ENCODE results near the gene LZTR1. TPM values are rescaled to one million over a fixed set of nuclear protein-coding genes. Genes with fewer than 3 reads are reported as not detected.

The LZTR1 gene
- total and polyA plus RNA-seq, 2 of the 8 experiments (the other 6 are each of a cell fraction or from before 2014, with no cell fraction given) = 22.3 to 31.0 TPM

DNA sequence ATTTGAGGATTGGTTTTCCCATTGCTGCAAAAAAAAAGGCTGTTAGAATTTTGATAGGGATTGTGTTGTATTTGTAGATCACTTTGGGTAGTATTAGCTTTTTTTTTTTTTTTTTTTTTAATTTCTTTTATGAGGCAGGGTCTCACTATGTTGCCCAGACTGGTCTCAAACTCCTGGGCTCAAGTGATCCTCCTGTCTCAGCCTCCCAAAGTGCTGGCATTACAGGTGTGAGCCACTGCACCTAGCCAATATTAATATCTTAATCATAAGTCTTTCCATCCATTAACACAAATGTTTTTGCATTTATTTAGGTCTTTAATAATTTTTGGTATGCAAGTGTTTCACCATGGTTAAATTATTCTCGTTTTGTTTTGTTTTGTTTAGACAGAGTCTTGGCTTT lies 38.1 kb upstream of the LZTR1 start:
- POLR2A ChIA-PET (ENCODE audit: partially characterized antibody) = no interaction called here
- no peaks in the 10 kb centered on the region for H3K23me2 ChIP-seq (ENCODE audit: low read depth, low read length)
- peaks cover 33 to 46% of the 10 kb centered on the region in 2 experiments for H4K20me1 ChIP-seq (replicated peaks in 1 of 2; ENCODE audit: control insufficient read depth in 1 of 2, insufficient read depth in 2 of 2, low read length in 2 of 2)
- FAIRE-seq = no peak
- H3K18ac ChIP-seq (ENCODE audit: extremely low read depth, low read length) = no peak overlapping the region
- H3K4me2 ChIP-seq (ENCODE audit: insufficient read depth in 1 of 2, low read depth in 2 of 2, low read length in 2 of 2) = no peak overlapping the region
- no peak overlapping the region for H3K23ac ChIP-seq (ENCODE audit: insufficient read length)
- no peaks in the 10 kb centered on the region for H3K9me3 ChIP-seq (ENCODE audit: insufficient read depth in 2 of 2, low read depth in 1 of 2, low read length in 1 of 2)
- H2BK20ac ChIP-seq (ENCODE audit: low read length) = no peak overlapping the region
- H3K4me3 ChIP-seq (ENCODE audit: extremely low read depth in 1 of 4, insufficient read depth in 2 of 4, low read depth in 3 of 4, low read length in 4 of 4) = no peak overlapping the region
- no peak overlapping the region for H2BK5ac ChIP-seq (ENCODE audit: low read depth, low read length)
- WGBS, 2 experiments (ENCODE audit: extremely low coverage in 1 of 2, insufficient coverage in 1 of 2, insufficient read length in 1 of 2, insufficient replicate concordance in 2 of 2, low coverage in 1 of 2, low lambda C conversion rate in 2 of 2, missing lambda C conversion rate in 1 of 2) = 92% methylated on average over 1 of the region's 1 CpG; no CpG with 5 or more reads in 1 of the 2 experiments
- no peak overlapping the region for H3K14ac ChIP-seq (ENCODE audit: insufficient read length)
- CTCF ChIA-PET (ENCODE audit: partially characterized antibody) = interaction anchor here (0.7 to 1.7 kb wide), 2 partner anchors 11 to 139 kb away, joined by 3 to 6 read pairs; no protein-coding TSS in a partner anchor
- H3K36me3 ChIP-seq (ENCODE audit: control insufficient read depth in 2 of 4, insufficient read depth in 4 of 4, low read length in 3 of 4) = peaks cover 0 to 4% (median 0%) of the 10 kb centered on the region in 4 experiments; a peak in 2 of 8 replicates
- H2BK15ac ChIP-seq (ENCODE audit: low read length) = no peak overlapping the region
- no peak overlapping the region for H2AFZ ChIP-seq (ENCODE audit: low read length)
- peaks cover 11% of the 10 kb centered on the region for H3K79me1 ChIP-seq (ENCODE audit: low read depth, low read length)
- no peak overlapping the region for H3K4ac ChIP-seq (replicated peaks; ENCODE audit: insufficient read length, low read depth, low read length)
- H4K8ac ChIP-seq (ENCODE audit: extremely low read depth, insufficient read depth, low read length) = no peak overlapping the region
- no peak overlapping the region for H2BK12ac ChIP-seq (ENCODE audit: low read depth, low read length)
- H3K56ac ChIP-seq (replicated peaks; ENCODE audit: insufficient read length, low read depth, low read length) = no peak overlapping the region
- H3K9ac ChIP-seq (replicated peaks in 1 of 4; ENCODE audit: extremely low read depth in 1 of 4, low read depth in 3 of 4, low read length in 3 of 4) = no peak overlapping the region
- H3K4me1 ChIP-seq (replicated peaks in 1 of 4; ENCODE audit: control insufficient read depth in 3 of 4, insufficient read depth in 4 of 4, low read length in 3 of 4) = no peaks in the 10 kb centered on the region; a peak in 1 of 7 replicates
- no peak overlapping the region for H4K91ac ChIP-seq (replicated peaks; ENCODE audit: insufficient read length, low read length)
- DNase-seq (ENCODE audit: low read depth in 1 of 2, low spot score in 2 of 2) = no peak
- H2AK5ac ChIP-seq (ENCODE audit: low read depth, low read length) = no peak overlapping the region
- H4K5ac ChIP-seq (ENCODE audit: insufficient read length, low read depth, low read length) = no peak overlapping the region
- no peaks in the 10 kb centered on the region for H3K27me3 ChIP-seq (replicated peaks in 1 of 4; ENCODE audit: control insufficient read depth in 3 of 4, extremely low read depth in 1 of 4, insufficient read depth in 3 of 4, low read length in 3 of 4)
- no peak overlapping the region for H3K27ac ChIP-seq (ENCODE audit: low read depth, low read length)
- H2BK120ac ChIP-seq (replicated peaks; ENCODE audit: low read depth, low read length) = no peak overlapping the region
- peaks cover 38 to 97% of the 10 kb centered on the region in 2 experiments for H3K79me2 ChIP-seq (ENCODE audit: control insufficient read depth in 1 of 2, insufficient read depth in 2 of 2, low read length in 2 of 2)
- TF ChIP-seq YY1 (IDR thresholded peaks at IDR 0.05; ENCODE audit: low read depth, low read length) (no peak), NANOG (IDR thresholded peaks at IDR 0.05; ENCODE audit: insufficient read depth, low read depth, low read length, poor library complexity, severe bottlenecking) (no peak), CBX8 (IDR thresholded peaks at IDR 0.05; ENCODE audit: borderline replicate concordance, low read depth, low read length) (no peak), ASH2L (IDR thresholded peaks at IDR 0.05; ENCODE audit: low read length) (no peak), GABPA (IDR thresholded peaks at IDR 0.05; ENCODE audit: borderline replicate concordance, insufficient read depth, low read length) (no peak), SP2 (IDR thresholded peaks at IDR 0.05; ENCODE audit: low read length) (no peak), ZNF274 (IDR thresholded peaks at IDR 0.05; ENCODE audit: borderline replicate concordance, extremely low read depth, low read length) (no peak), CTBP2 (IDR thresholded peaks at IDR 0.05; ENCODE audit: borderline replicate concordance, insufficient read depth, insufficient read length, low read length) (no peak), POLR2A (IDR thresholded peaks at IDR 0.05; ENCODE audit: control extremely low read depth in 1 of 2, low read depth in 2 of 2, low read length in 2 of 2) (no peak), MAX (IDR thresholded peaks at IDR 0.05) (no peak), BACH1 (IDR thresholded peaks at IDR 0.05; ENCODE audit: low read length) (no peak), EZH2 (IDR thresholded peaks at IDR 0.05; ENCODE audit: low read depth, low read length, severe bottlenecking) (no peak), HDAC6 (IDR thresholded peaks at IDR 0.05; ENCODE audit: low read depth, low read length) (no peak), POLR2AphosphoS5 (IDR thresholded peaks at IDR 0.05; ENCODE audit: low read depth, low read length) (no peak), MAFK (IDR thresholded peaks at IDR 0.05; ENCODE audit: low read depth, low read length) (no peak)
